Mononuclear cell (primary cell): Measurements from ENCODE around the gene PRXL2A. TPM values are rescaled to one million over a fixed set of nuclear protein-coding genes. Genes with fewer than 3 reads are reported as not detected.
"Not testable (repeated sequence)": the region's sequence is repeated elsewhere in the genome, so short reads cannot be mapped to it uniquely, and the experiment has no call there.

Source experiments
- H3K27me3 ChIP-seq: 2 replicates; pipeline ENCODE4 v1.6.0; 2011; ENCODE audit warnings: low read length, control low read depth; ENCODE audit not compliant: insufficient read depth
- H3K4me1 ChIP-seq: 2 replicates; pipeline ENCODE4 v1.5.1; 2011; ENCODE audit warnings: mild to moderate bottlenecking, low read length, control low read depth; ENCODE audit not compliant: insufficient read depth
- H3K4me3 ChIP-seq: 2 replicates; pipeline ENCODE4 v1.5.1; 2011; ENCODE audit warnings: mild to moderate bottlenecking, low read length, moderate library complexity
- H3K9me3 ChIP-seq: 2 replicates; pipeline ENCODE4 v1.5.1; 2011; ENCODE audit warnings: low read depth, mild to moderate bottlenecking, control low read depth, low read length
- total RNA-seq: library from RNA; depleted of rRNA; stranded (reverse); fragments of >200 nt; gene quantifications from one replicate; pipeline ENCODE4 v1.2.3, GENCODE V29; 2012

Gene PRXL2A
- total RNA-seq, 1 donor = 3.3 TPM

GRCh38 chr10:80417256-80417655, 8.9 kb downstream of the PRXL2A start:
- not testable (repeated sequence) for H3K4me3 ChIP-seq, H3K9me3 ChIP-seq, H3K27me3 ChIP-seq
- peaks cover 20% of the 10 kb centered on the region for H3K4me1 ChIP-seq

- Histone ChIP-seq H3K9me3 (no peaks in the 10 kb centered on the region), H3K4me3 (no peak overlapping the region), H3K27me3 (no peaks in the 10 kb centered on the region), H3K4me1 (peaks cover 19% of the 10 kb centered on the region)
Measured at GRCh38 chr10:80421050-80421706, 12.8 kb downstream of the PRXL2A start.

DNA sequence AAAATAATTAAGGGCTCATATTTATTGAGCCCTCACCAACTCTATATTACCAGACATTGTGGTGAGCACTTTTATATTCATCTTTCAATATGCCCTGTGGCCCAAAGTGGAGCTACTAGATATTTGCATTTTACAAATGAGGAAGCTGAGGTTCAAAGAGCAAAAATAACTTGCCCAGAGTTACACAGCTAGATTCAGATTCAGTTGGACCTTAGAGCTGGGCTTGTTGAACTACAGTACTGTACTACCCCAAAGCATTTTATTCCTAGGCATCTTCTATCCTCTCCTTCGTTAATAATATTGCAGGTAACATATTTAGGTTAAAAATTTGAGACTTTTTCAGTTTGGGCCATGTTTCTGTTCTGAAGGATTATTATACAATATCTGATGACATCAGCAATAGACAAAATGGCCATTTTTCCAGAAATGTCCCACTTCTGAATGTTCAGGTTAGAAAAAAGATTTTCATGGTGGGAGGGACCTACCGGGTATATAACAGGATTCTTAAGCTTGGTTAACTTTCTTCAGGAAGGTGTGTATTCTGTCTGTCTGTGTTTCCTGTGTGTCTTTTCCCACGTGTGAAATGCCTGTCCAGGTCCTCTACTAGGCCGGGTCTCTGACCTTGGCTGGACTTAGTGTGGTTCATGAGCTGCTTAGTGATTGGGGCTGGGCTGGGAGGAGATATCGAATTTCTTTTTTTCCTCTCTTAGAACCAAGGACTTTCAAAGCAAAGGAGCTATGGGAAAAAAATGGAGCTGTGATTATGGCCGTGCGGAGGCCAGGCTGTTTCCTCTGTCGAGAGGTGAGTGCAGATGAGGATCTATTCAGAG, 13.6 kb downstream of the PRXL2A start:
- H3K9me3 ChIP-seq = no peaks in the 10 kb centered on the region
- peaks cover 19% of the 10 kb centered on the region for H3K4me1 ChIP-seq
- no peaks in the 10 kb centered on the region for H3K27me3 ChIP-seq
- H3K4me3 ChIP-seq = no peak overlapping the region

DNA sequence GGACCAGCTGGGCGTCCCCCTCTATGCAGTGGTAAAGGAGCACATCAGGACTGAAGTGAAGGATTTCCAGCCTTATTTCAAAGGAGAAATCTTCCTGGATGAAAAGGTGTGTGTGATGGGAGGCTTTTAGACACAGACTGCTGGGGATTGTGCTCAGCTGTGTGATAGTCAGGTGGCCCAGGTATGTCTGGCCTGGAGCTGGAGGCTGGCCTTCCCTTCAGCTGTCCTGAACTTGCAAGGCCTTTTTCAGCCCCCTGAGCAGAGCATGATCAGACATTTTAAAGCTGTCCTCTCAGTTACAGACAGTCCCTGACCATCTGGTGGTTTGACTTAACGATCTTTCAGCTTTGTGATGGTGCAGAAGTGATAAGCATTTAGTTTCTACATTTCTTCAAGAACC, 17.6 kb downstream of the PRXL2A start:
- no peaks in the 10 kb centered on the region for H3K27me3 ChIP-seq
- H3K9me3 ChIP-seq = no peaks in the 10 kb centered on the region
- peaks cover 19% of the 10 kb centered on the region for H3K4me1 ChIP-seq
- H3K4me3 ChIP-seq = no peak overlapping the region

DNA sequence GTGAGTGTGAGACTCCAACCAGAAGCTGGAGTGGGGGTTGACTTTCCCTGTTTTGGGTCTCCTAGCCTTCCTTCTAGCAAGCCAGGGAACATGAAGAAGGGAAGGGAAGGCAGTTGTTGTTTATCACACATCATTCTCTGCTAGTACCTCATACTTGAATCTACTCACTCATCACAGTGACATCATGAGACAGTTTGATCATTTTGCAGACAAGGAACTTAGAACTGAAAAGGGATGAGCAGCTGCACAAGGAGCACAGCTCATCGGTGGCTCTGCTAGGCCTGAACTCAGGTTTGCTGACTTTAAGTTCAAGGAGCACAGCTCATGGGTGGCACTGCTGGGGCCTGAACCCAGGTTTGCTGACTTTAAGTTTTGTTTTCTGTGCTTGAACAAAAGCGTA, 19.2 kb downstream of the PRXL2A start:
- Histone ChIP-seq H3K9me3 (no peaks in the 10 kb centered on the region), H3K4me1 (peaks cover 3% of the 10 kb centered on the region), H3K27me3 (no peaks in the 10 kb centered on the region), H3K4me3 (no peak overlapping the region)

DNA sequence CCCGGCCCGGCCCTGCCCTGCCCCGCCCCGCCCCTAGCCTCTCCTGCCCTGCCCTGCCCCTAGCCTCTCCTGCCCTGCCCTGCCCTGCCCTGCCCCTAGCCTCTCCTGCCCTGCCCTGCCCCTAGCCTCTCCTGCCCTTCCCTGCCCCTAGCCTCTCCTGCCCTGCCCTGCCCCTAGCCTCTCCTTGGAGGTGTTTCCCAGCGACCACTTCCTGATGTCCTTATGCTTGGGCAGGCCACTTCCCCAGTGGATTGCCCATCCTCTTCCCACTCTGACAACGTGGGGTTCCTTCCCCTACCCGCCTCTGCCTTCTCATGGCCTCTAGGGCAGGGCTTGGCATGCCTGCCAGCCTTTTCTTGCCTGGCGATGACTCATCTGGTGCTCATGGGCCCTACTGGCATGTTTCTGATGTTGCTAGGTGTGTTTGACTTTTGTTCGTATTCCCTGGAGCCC, 21.2 kb downstream of the PRXL2A start:
- H3K4me3 ChIP-seq = no peak overlapping the region
- H3K9me3 ChIP-seq = no peaks in the 10 kb centered on the region
- H3K4me1 ChIP-seq = no peaks in the 10 kb centered on the region
- no peaks in the 10 kb centered on the region for H3K27me3 ChIP-seq

- H3K9me3 ChIP-seq = no peaks in the 10 kb centered on the region
- no peaks in the 10 kb centered on the region for H3K4me1 ChIP-seq
- H3K27me3 ChIP-seq = no peaks in the 10 kb centered on the region
- no peak overlapping the region for H3K4me3 ChIP-seq
Measured at GRCh38 chr10:80433134-80433533, 24.8 kb downstream of the PRXL2A start.

DNA sequence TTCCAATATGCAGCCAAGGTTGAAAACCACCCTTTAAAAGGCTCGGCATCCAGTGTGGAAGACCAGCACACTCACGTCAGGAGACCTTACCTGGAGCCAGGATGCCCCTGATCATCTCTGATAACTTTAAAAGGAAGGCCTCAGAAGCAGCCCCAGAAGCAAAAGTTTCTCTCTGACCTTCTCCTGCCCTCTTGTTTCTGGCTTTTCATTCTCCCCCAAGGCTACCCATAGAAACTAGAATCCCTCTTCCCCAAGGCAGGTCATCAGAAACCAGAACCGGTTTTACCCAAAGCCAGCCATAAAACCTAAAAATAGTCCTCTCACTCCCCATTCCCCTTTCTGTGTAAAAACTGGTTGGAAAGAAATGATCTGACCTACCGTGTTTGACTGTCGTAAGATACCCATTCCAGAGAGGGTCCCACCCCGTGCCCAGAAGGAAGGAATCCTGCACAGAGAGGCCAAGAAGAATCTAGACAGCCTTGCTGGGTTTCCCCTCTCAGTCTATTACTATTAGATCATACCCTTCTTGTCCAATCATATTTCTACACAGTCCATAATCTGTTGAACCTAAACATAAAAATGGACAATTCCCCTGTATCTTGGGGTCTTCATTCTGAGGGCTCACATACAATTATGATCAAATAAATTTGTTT, 28.2 kb downstream of the PRXL2A start:
- no peaks in the 10 kb centered on the region for H3K27me3 ChIP-seq
- no peaks in the 10 kb centered on the region for H3K9me3 ChIP-seq
- H3K4me3 ChIP-seq = no peak overlapping the region
- no peaks in the 10 kb centered on the region for H3K4me1 ChIP-seq

DNA sequence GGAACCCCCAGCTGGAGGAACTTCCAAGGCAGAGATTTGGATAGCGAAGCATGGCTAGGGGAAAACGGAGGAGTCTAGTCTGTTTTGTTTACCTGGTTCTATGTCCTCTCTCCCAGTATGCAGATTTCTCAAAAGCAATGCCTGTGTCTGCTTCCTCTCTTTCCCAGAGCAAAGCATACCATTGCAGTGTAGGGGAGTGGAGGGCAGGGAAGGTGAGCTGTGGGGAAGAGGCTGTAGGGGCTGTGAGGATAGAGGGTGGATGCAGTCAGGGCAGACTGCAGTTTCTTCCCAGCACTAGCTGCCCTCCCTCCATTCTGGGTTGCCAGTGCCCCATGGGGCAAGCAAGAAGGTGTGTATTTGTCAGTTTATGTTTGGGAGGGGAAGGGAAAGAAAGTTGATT, 28.9 kb downstream of the PRXL2A start:
- Histone ChIP-seq H3K9me3 (no peaks in the 10 kb centered on the region), H3K4me1 (no peaks in the 10 kb centered on the region), H3K27me3 (no peaks in the 10 kb centered on the region), H3K4me3 (no peak overlapping the region)

DNA sequence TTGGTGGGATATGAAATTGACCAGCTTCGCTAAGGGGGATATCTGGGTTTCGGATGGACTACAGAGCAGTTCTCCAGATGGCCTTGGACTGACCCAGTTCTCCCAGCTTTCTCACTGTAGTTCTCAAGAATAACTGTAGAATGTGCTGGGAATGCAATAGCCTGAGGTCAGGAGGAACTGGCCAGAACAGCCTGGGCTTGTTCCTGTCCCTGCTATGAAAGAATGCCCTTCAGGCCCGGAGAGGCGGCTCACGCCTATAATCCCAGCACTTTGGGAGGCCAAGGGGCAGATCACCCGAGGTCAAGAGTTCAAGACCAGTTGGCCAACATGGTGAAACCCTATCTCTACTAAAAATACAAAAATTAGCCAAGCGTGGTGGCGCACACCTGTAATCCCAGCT, 33.5 kb downstream of the PRXL2A start:
- peaks cover 14% of the 10 kb centered on the region for H3K4me1 ChIP-seq
- H3K9me3 ChIP-seq = no peaks in the 10 kb centered on the region
- no peak overlapping the region for H3K4me3 ChIP-seq
- H3K27me3 ChIP-seq = no peaks in the 10 kb centered on the region

DNA sequence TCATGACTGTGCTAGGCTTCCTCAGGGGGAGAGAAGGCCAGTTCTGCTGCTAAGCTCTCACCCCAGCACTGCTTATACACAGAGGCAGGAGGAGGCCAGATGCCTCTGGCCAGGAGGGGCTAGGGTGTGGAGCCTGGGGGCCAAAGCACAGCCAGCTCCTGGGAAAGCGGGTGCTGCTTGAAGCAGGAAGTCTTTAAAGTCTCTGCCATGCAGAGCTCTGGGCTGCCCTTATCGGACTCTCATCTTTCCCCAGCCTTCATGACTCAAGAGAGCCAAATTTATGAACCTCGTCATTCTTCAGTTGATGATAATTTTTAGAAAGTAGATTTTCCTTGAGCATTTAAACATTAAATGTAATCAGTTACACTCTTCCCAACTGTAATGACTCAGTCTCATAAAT, 34.5 kb downstream of the PRXL2A start:
- peaks cover 14% of the 10 kb centered on the region for H3K4me1 ChIP-seq
- no peak overlapping the region for H3K4me3 ChIP-seq
- no peaks in the 10 kb centered on the region for H3K9me3 ChIP-seq
- no peaks in the 10 kb centered on the region for H3K27me3 ChIP-seq

DNA sequence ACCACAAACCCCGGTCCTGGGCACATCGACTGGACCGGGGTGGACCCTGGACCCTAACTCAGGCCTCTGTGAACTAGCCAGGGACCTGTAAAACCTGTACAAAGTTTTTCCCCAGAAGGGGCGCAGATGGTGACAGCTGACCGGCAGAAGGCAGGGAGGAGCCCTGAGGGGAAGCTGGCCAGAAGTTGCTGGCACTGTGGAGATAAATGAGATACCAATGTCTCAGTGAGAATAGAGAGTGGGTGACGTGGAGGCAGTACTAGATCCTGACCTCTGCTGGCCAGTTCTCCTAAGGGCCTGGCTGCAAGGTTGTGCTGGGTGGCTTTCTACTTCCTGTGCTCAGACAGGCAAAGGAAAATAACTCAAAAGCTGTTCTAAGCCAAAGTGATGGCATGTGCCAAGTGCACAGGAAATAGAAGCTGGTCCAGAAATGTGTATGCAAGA, 35.2 kb downstream of the PRXL2A start:
- H3K4me3 ChIP-seq = no peak overlapping the region
- no peaks in the 10 kb centered on the region for H3K9me3 ChIP-seq
- H3K4me1 ChIP-seq = peaks cover 21% of the 10 kb centered on the region
- no peaks in the 10 kb centered on the region for H3K27me3 ChIP-seq

DNA sequence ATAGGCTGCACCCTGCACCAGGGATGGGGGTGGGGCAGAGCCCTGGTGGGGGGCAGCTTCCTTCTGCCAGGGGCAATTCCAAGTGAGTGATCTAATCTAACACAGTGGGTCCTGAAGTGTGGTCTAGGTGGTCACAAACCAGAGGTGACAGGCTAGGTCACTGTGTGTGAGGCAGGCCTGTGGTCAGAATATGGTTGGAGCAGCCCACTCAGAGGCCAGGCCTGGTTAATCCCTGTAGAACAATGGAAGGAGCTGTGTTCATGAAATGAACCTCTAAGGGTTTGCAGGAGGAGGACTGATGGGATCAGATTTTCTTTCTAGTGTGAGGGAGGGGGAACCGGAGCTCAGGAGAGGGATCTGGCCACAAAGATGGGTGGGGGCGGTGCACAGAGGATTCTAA, 35.8 kb downstream of the PRXL2A start:
- no peak overlapping the region for H3K4me3 ChIP-seq
- H3K4me1 ChIP-seq = peaks cover 26% of the 10 kb centered on the region
- H3K9me3 ChIP-seq = no peaks in the 10 kb centered on the region
- H3K27me3 ChIP-seq = no peaks in the 10 kb centered on the region

DNA sequence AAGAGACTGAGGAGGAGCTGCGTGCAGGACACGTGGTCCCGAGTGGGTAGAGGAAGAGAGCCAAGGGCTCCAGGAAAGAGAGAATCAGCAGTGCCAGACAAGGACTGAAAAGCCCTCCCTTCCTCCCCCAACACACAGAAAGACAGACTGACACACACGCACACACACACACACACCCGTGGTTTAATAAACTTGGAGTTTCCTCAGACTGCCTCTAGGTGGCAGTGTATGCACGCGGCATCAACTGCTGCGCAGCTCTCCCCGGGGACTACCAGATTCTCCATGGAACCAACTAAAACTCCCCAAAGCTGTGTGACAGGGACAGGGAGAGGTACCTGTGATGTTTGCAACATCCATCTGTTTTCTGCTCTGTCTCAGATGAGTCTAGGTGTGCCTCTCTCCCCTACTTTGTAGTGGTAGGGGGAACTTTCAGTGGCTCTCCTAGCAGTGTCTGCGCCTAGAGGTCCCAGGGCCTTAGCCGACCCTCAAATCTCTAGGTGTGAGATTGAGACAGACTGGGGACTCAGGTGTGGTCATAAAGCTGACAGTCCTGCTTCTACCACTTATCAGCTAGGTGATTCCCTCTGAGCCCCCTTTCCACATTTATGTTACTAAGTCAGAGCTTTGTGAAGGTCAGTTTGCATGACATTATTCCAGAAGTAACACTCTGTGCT, 36.4 kb downstream of the PRXL2A start:
- H3K27me3 ChIP-seq = no peaks in the 10 kb centered on the region
- H3K4me3 ChIP-seq = no peak overlapping the region
- peaks cover 33% of the 10 kb centered on the region for H3K4me1 ChIP-seq
- H3K9me3 ChIP-seq = no peaks in the 10 kb centered on the region
